Panc1 (cell line): ENCODE results near the gene ADIRF. TPM values are rescaled to one million over a fixed set of nuclear protein-coding genes. Genes with fewer than 3 reads are reported as not detected.

Experiments used
- ATAC-seq: fragments of 200-7000 bp; cut with Tn5 transposase; 2 replicates; pipeline ENCODE4 v1.9.1; 2020; ENCODE audit warnings: mild to moderate bottlenecking, moderate library complexity
- BruUV-seq: library from RNA; stranded (reverse); fragments of 400-500 nt; replicated peaks from 2 replicates; lab custom pipeline; 2021; lab: Mats Ljungman, UMichigan
- CTCF ChIA-PET: fragments of 300-600 bp; sonication (Branson Sonifier 250); formaldehyde crosslinking; loops from one replicate; lab custom pipeline; 2022; ENCODE audit warnings: antibody characterized with exemption; lab: Charles Lee
- POLR2A ChIA-PET: fragments of 300-600 bp; sonication (Branson Sonifier 250); formaldehyde crosslinking; loops from one replicate; lab custom pipeline; 2022; ENCODE audit warnings: antibody characterized with exemption; lab: Charles Lee
- DNase-seq: peaks from one replicate; pipeline ENCODE4 v3.0.0-alpha.2; 2010; ENCODE audit warnings: low read depth, low spot score
- H3K27ac ChIP-seq: 2 replicates; pipeline ENCODE4 v1.5.1; 2011; ENCODE audit warnings: mild to moderate bottlenecking, low read length, inconsistent platforms
- H3K27me3 ChIP-seq: fragments of 200-500 bp; sonication (Bioruptor generic); 2 replicates; pipeline ENCODE4 v1.6.0; 2014; ENCODE audit warnings: low read length, inconsistent platforms; ENCODE audit not compliant: control insufficient read depth, insufficient read depth
- H3K36me3 ChIP-seq: fragments of 200-500 bp; sonication (Bioruptor generic); 2 replicates; pipeline ENCODE4 v1.5.1; 2014; ENCODE audit warnings: inconsistent platforms, mild to moderate bottlenecking, low read length, moderate library complexity; ENCODE audit not compliant: control insufficient read depth, insufficient read depth
- H3K4me1 ChIP-seq: 2 replicates; pipeline ENCODE4 v1.5.1; 2011; ENCODE audit warnings: inconsistent platforms, mild to moderate bottlenecking, low read length, moderate library complexity; ENCODE audit not compliant: control insufficient read depth, insufficient read depth
- H3K4me3 ChIP-seq, 2 experiments: 2 replicates each; pipeline ENCODE4 v1.5.1; 2011 to 2012; ENCODE audit warnings: low read depth in 2 of 2, low read length in 2 of 2, mild to moderate bottlenecking in 2 of 2, inconsistent platforms in 1 of 2, moderate library complexity in 1 of 2
- H3K9me3 ChIP-seq: fragments of 200-500 bp; sonication (Bioruptor generic); 2 replicates; pipeline ENCODE4 v1.5.1; 2014; ENCODE audit warnings: low read depth, mild to moderate bottlenecking, inconsistent platforms, low read length, moderate library complexity; ENCODE audit not compliant: control insufficient read depth, insufficient read depth
- CTCF ChIP-seq: fragments of 450-650 bp; IDR thresholded peaks from 2 replicates; pipeline ENCODE4 v1.5.1; 2017; ENCODE audit warnings: mild to moderate bottlenecking
- POLR2AphosphoS5 ChIP-seq: IDR thresholded peaks from 2 replicates; pipeline ENCODE4 v1.6.1; 2012; ENCODE audit warnings: mild to moderate bottlenecking, low read depth, low read length, moderate library complexity
- REST ChIP-seq, 2 experiments: IDR thresholded peaks; 2 replicates each; pipeline ENCODE4 v1.6.1; 2011 to 2012; ENCODE audit warnings: low read depth in 2 of 2, control low read depth in 1 of 2, low read length in 1 of 2, mild to moderate bottlenecking in 1 of 2, moderate library complexity in 1 of 2; ENCODE audit not compliant: insufficient read depth in 1 of 2
- SIN3A ChIP-seq: IDR thresholded peaks from 2 replicates; pipeline ENCODE4 v1.6.1; 2012; ENCODE audit warnings: low read depth, mild to moderate bottlenecking, low read length, moderate library complexity, borderline replicate concordance; ENCODE audit not compliant: insufficient read depth
- TCF7L2 ChIP-seq: IDR thresholded peaks from 2 replicates; pipeline ENCODE4 v1.6.1; 2011; ENCODE audit warnings: mild to moderate bottlenecking, low read depth, low read length, inconsistent platforms
- in situ Hi-C: cut with HindIII; loops from 2 replicates; pipeline ENCODE4 v1.10.0; 2016; ENCODE audit warnings: low sequenced_read_pairs, low pct_unique_long_range_greater_than_20kb
- intact Hi-C: fragments of 100-400 bp; cut with micrococcal nuclease; formaldehyde crosslinking; loops from one replicate; pipeline ENCODE4 v1.10.0; 2022; ENCODE audit not compliant: unreplicated experiment
- total RNA-seq: library from RNA; stranded (reverse); gene quantifications from one replicate; pipeline ENCODE4 v1.2.1, GENCODE V29; 2021; ENCODE audit not compliant: unreplicated experiment

Gene ADIRF
- total RNA-seq, 1 experiment from 2014 or later, result 14.8 TPM

DNA sequence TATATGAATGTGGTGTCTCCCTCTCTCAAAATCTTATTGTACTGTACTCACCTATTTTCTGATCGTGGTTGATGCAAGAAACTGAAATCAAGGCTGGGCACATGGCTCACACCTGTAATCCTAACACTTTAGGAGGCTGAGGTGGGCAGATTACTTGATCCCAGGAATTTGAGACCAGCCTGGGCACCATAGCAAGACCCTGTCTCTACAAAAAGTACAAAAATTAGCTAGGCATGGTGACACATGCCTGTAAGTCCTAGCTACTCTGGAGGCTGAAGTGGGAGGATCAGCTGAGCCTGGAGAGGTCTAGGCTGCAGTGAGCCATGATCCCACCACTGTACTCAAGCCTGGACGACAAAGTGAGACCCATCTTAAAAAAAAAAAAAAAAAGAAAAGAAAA is 26.9 kb upstream of the ADIRF start:
- intact Hi-C loops, result no loop called here
- ChIA-PET POLR2A (no interaction called here), CTCF (interaction anchor here (1.3 to 2.9 kb wide), 3 partner anchors 16 to 27 kb away, joined by 3 to 25 read pairs (median 13); partner anchors contain the start of genes ADIRF, MMRN2 and SNCG)
- TF ChIP-seq CTCF (no peak), REST (IDR thresholded peaks at IDR 0.05; ENCODE audit: insufficient read depth in 1 of 2, low read depth in 2 of 2, low read length in 1 of 2) (no peak), POLR2AphosphoS5 (no peak), SIN3A (no peak), TCF7L2 (no peak)
- Histone ChIP-seq H3K27me3 (no peaks in the 10 kb centered on the region), H3K9me3 (no peaks in the 10 kb centered on the region), H3K36me3 (no peaks in the 10 kb centered on the region), H3K27ac (no peak overlapping the region), H3K4me3 (no peak overlapping the region), H3K4me1 (no peaks in the 10 kb centered on the region)
- ATAC-seq (no peak), DNase-seq (no peak)
- in situ Hi-C loops, result no loop called here
- no TSS peak for BruUV-seq

- ChIA-PET CTCF (interaction anchor here (0.7 to 2.8 kb wide), 2 partner anchors 27 to 106 kb away, joined by 4 to 13 read pairs; partner anchors contain the start of gene ADIRF), POLR2A (no interaction called here)
- Histone ChIP-seq H3K36me3 (no peaks in the 10 kb centered on the region), H3K27ac (no peak overlapping the region), H3K27me3 (no peaks in the 10 kb centered on the region), H3K4me3 (no peak overlapping the region), H3K4me1 (no peaks in the 10 kb centered on the region), H3K9me3 (no peaks in the 10 kb centered on the region)
- intact Hi-C loops (no loop called here), in situ Hi-C loops (no loop called here)
- DNase-seq (no peak), ATAC-seq (no peak)
- no TSS peak for BruUV-seq
- no peak for TF ChIP-seq POLR2AphosphoS5
- TF ChIP-seq REST (IDR thresholded peaks at IDR 0.05; ENCODE audit: insufficient read depth in 1 of 2, low read depth in 2 of 2, low read length in 1 of 2), result no peak
- TF ChIP-seq TCF7L2, result no peak
- TF ChIP-seq SIN3A, result no peak
- TF ChIP-seq CTCF, result no peak
Measured at GRCh38 chr10:86941991-86942421, 26.3 kb upstream of the ADIRF start.
